Measurements from ENCODE around the gene HDAC9.

The HDAC9 gene

GRCh38 chr7:18579698-18580097 lies 84.1 kb downstream of the HDAC9 start:
- Histone ChIP-seq H3K23ac (ENCODE audit: low read length in 2 of 2) (no peak overlapping the region), H3K27ac (ENCODE audit: low read length, poor library complexity, severe bottlenecking) (no peak overlapping the region), H3K27me3 (ENCODE audit: control insufficient read depth in 1 of 2, insufficient read depth in 1 of 2, low read length in 2 of 2) (no peaks in the 10 kb centered on the region), H3K4ac (ENCODE audit: low read depth in 1 of 2, low read length in 2 of 2) (no peak overlapping the region), H3K9me3 (ENCODE audit: control insufficient read depth, low read length) (no peaks in the 10 kb centered on the region), H3K4me3 (ENCODE audit: insufficient read depth in 1 of 2, low read depth in 1 of 2, low read length in 2 of 2) (no peak overlapping the region), H3K79me1 (replicated peaks; ENCODE audit: low read length, poor library complexity, severe bottlenecking) (peaks cover 6% of the 10 kb centered on the region), H3K36me3 (ENCODE audit: control insufficient read depth in 1 of 2, insufficient read depth in 2 of 2, low read depth in 1 of 2, low read length in 2 of 2) (peaks cover 0 to 2% of the 10 kb centered on the region in 2 experiments), H2BK120ac (ENCODE audit: low read depth, low read length) (no peak overlapping the region), H2AFZ (ENCODE audit: low read depth, low read length) (no peak overlapping the region), H3K4me1 (ENCODE audit: control insufficient read depth, insufficient read depth, low read depth, low read length) (peaks cover 2% of the 10 kb centered on the region), H2BK12ac (ENCODE audit: low read length in 2 of 2) (no peak overlapping the region), H3K9ac (ENCODE audit: low read length) (no peak overlapping the region), H4K8ac (ENCODE audit: low read length) (no peak overlapping the region), H2AK5ac (ENCODE audit: low read length, severe bottlenecking) (no peak overlapping the region), H2BK5ac (ENCODE audit: low read depth, low read length, poor library complexity, severe bottlenecking) (no peak overlapping the region), H4K91ac (ENCODE audit: low read length) (no peak overlapping the region), H3K4me2 (ENCODE audit: low read length, poor library complexity, severe bottlenecking) (no peak overlapping the region), H2BK15ac (ENCODE audit: low read depth, poor library complexity, severe bottlenecking) (no peak overlapping the region), H3K18ac (ENCODE audit: low read depth in 1 of 2, low read length in 2 of 2) (no peak overlapping the region), H3K14ac (ENCODE audit: low read length in 2 of 2) (no peak overlapping the region)
- DNase-seq = no peak
- 83% methylated on average over 4 of the region's 4 CpGs for WGBS

- WGBS = 87% methylated on average over 1 of the region's 1 CpG
- peaks cover 0 to 4% of the 10 kb centered on the region in 2 experiments for H3K36me3 ChIP-seq (ENCODE audit: control insufficient read depth in 1 of 2, insufficient read depth in 2 of 2, low read depth in 1 of 2, low read length in 2 of 2)
These were observed 85.4 kb downstream of the HDAC9 start for GRCh38 chr7:18580950-18581349.

GRCh38 chr7:18583305-18583704 lies 87.8 kb downstream of the HDAC9 start:
- no peak overlapping the region for H3K9ac ChIP-seq (ENCODE audit: low read length)
- no peak overlapping the region for H2BK12ac ChIP-seq (ENCODE audit: low read length in 2 of 2)
- WGBS = no CpG with 5 or more reads among the region's 2 CpGs
- H3K27me3 ChIP-seq (ENCODE audit: control insufficient read depth in 1 of 2, insufficient read depth in 1 of 2, low read length in 2 of 2) = no peaks in the 10 kb centered on the region
- no peak overlapping the region for H3K18ac ChIP-seq (ENCODE audit: low read depth in 1 of 2, low read length in 2 of 2)
- H3K4ac ChIP-seq (ENCODE audit: low read depth in 1 of 2, low read length in 2 of 2) = no peak overlapping the region
- H2BK120ac ChIP-seq (ENCODE audit: low read depth, low read length) = no peak overlapping the region
- H2BK5ac ChIP-seq (ENCODE audit: low read depth, low read length, poor library complexity, severe bottlenecking) = no peak overlapping the region
- H2AK5ac ChIP-seq (ENCODE audit: low read length, severe bottlenecking) = no peak overlapping the region
- H3K4me2 ChIP-seq (ENCODE audit: low read length, poor library complexity, severe bottlenecking) = no peak overlapping the region
- peak; percentile 73 for DNase-seq
- no peaks in the 10 kb centered on the region for H3K4me1 ChIP-seq (ENCODE audit: control insufficient read depth, insufficient read depth, low read depth, low read length)
- no peak overlapping the region for H3K27ac ChIP-seq (ENCODE audit: low read length, poor library complexity, severe bottlenecking)
- H3K9me3 ChIP-seq (ENCODE audit: control insufficient read depth, low read length) = no peaks in the 10 kb centered on the region
- no peak overlapping the region for H4K8ac ChIP-seq (ENCODE audit: low read length)
- H4K91ac ChIP-seq (ENCODE audit: low read length) = no peak overlapping the region
- no peak overlapping the region for H2BK15ac ChIP-seq (ENCODE audit: low read depth, poor library complexity, severe bottlenecking)
- H3K23ac ChIP-seq (ENCODE audit: low read length in 2 of 2) = no peak overlapping the region
- H2AFZ ChIP-seq (ENCODE audit: low read depth, low read length) = no peak overlapping the region
- H3K36me3 ChIP-seq (ENCODE audit: control insufficient read depth in 1 of 2, insufficient read depth in 2 of 2, low read depth in 1 of 2, low read length in 2 of 2) = peaks cover 0 to 4% of the 10 kb centered on the region in 2 experiments
- H3K14ac ChIP-seq (ENCODE audit: low read length in 2 of 2) = no peak overlapping the region
- H3K4me3 ChIP-seq (ENCODE audit: insufficient read depth in 1 of 2, low read depth in 1 of 2, low read length in 2 of 2) = no peak overlapping the region
- peaks cover 7% of the 10 kb centered on the region for H3K79me1 ChIP-seq (replicated peaks; ENCODE audit: low read length, poor library complexity, severe bottlenecking)

More at GRCh38 chr7:18580950-18581349, 85.4 kb downstream of the HDAC9 start:
- no peak overlapping the region for H3K4me3 ChIP-seq (ENCODE audit: insufficient read depth in 1 of 2, low read depth in 1 of 2, low read length in 2 of 2)
- no peak overlapping the region for H3K4me2 ChIP-seq (ENCODE audit: low read length, poor library complexity, severe bottlenecking)
- no peak for DNase-seq
- H3K9ac ChIP-seq (ENCODE audit: low read length) = no peak overlapping the region
- no peak overlapping the region for H2AFZ ChIP-seq (ENCODE audit: low read depth, low read length)
- no peak overlapping the region for H2BK5ac ChIP-seq (ENCODE audit: low read depth, low read length, poor library complexity, severe bottlenecking)
- H2BK120ac ChIP-seq (ENCODE audit: low read depth, low read length) = no peak overlapping the region
- H4K8ac ChIP-seq (ENCODE audit: low read length) = no peak overlapping the region
- no peak overlapping the region for H2AK5ac ChIP-seq (ENCODE audit: low read length, severe bottlenecking)
- H3K27me3 ChIP-seq (ENCODE audit: control insufficient read depth in 1 of 2, insufficient read depth in 1 of 2, low read length in 2 of 2) = no peaks in the 10 kb centered on the region
- no peak overlapping the region for H2BK15ac ChIP-seq (ENCODE audit: low read depth, poor library complexity, severe bottlenecking)
- H3K23ac ChIP-seq (ENCODE audit: low read length in 2 of 2) = no peak overlapping the region
- no peaks in the 10 kb centered on the region for H3K9me3 ChIP-seq (ENCODE audit: control insufficient read depth, low read length)
- H3K18ac ChIP-seq (ENCODE audit: low read depth in 1 of 2, low read length in 2 of 2) = no peak overlapping the region
- H3K79me1 ChIP-seq (replicated peaks; ENCODE audit: low read length, poor library complexity, severe bottlenecking) = peaks cover 8% of the 10 kb centered on the region
- H2BK12ac ChIP-seq (ENCODE audit: low read length in 2 of 2) = no peak overlapping the region
- H3K4ac ChIP-seq (ENCODE audit: low read depth in 1 of 2, low read length in 2 of 2) = no peak overlapping the region
- no peak overlapping the region for H3K27ac ChIP-seq (ENCODE audit: low read length, poor library complexity, severe bottlenecking)
- no peak overlapping the region for H3K14ac ChIP-seq (ENCODE audit: low read length in 2 of 2)
- H3K4me1 ChIP-seq (ENCODE audit: control insufficient read depth, insufficient read depth, low read depth, low read length) = no peaks in the 10 kb centered on the region
- no peak overlapping the region for H4K91ac ChIP-seq (ENCODE audit: low read length)

GRCh38 chr7:18590241-18590640 lies 94.7 kb downstream of the HDAC9 start:
- Histone ChIP-seq H3K4me1 (ENCODE audit: control insufficient read depth, insufficient read depth, low read depth, low read length) (no peaks in the 10 kb centered on the region), H2BK15ac (ENCODE audit: low read depth, poor library complexity, severe bottlenecking) (no peak overlapping the region), H3K4me3 (ENCODE audit: insufficient read depth in 1 of 2, low read depth in 1 of 2, low read length in 2 of 2) (no peak overlapping the region), H3K36me3 (ENCODE audit: control insufficient read depth in 1 of 2, insufficient read depth in 2 of 2, low read depth in 1 of 2, low read length in 2 of 2) (peaks cover 2 to 19% of the 10 kb centered on the region in 2 experiments), H3K14ac (ENCODE audit: low read length in 2 of 2) (no peak overlapping the region), H3K23ac (ENCODE audit: low read length in 2 of 2) (no peak overlapping the region), H3K4ac (ENCODE audit: low read depth in 1 of 2, low read length in 2 of 2) (no peak overlapping the region), H4K8ac (ENCODE audit: low read length) (peak overlapping the region; percentile 41), H3K4me2 (ENCODE audit: low read length, poor library complexity, severe bottlenecking) (no peak overlapping the region), H3K27ac (ENCODE audit: low read length, poor library complexity, severe bottlenecking) (no peak overlapping the region), H2AK5ac (ENCODE audit: low read length, severe bottlenecking) (no peak overlapping the region), H2BK12ac (ENCODE audit: low read length in 2 of 2) (no peak overlapping the region), H4K91ac (ENCODE audit: low read length) (no peak overlapping the region), H3K9me3 (ENCODE audit: control insufficient read depth, low read length) (no peaks in the 10 kb centered on the region), H3K9ac (ENCODE audit: low read length) (peak overlapping the region; percentile 28), H2AFZ (ENCODE audit: low read depth, low read length) (no peak overlapping the region), H3K18ac (ENCODE audit: low read depth in 1 of 2, low read length in 2 of 2) (peak overlapping the region in 1 of 2 experiments; percentile 40), H2BK5ac (ENCODE audit: low read depth, low read length, poor library complexity, severe bottlenecking) (no peak overlapping the region), H3K79me1 (replicated peaks; ENCODE audit: low read length, poor library complexity, severe bottlenecking) (peaks cover 6% of the 10 kb centered on the region), H2BK120ac (ENCODE audit: low read depth, low read length) (no peak overlapping the region), H3K27me3 (ENCODE audit: control insufficient read depth in 1 of 2, insufficient read depth in 1 of 2, low read length in 2 of 2) (no peaks in the 10 kb centered on the region)
- 48% methylated on average over 7 of the region's 7 CpGs for whole genome bisulfite sequencing
- peak; percentile 14 for DNase-seq
